ENCODE data around the gene DGKB.

The DGKB gene

GRCh38 chr7:14859267-14859666 is 43.3 kb downstream of the DGKB start:
- DNase-seq (ENCODE audit: low spot score), result no peak

GRCh38 chr7:14858866-14859265 is 43.7 kb downstream of the DGKB start:
- DNase-seq (ENCODE audit: low spot score), result no peak

- DNase-seq (ENCODE audit: low spot score), result no peak
These were observed 44.1 kb downstream of the DGKB start for GRCh38 chr7:14858410-14858809.

GRCh38 chr7:14855033-14855794 is 47.3 kb downstream of the DGKB start:
- no peak for DNase-seq (ENCODE audit: low spot score)

GRCh38 chr7:14854471-14854870 is 48.1 kb downstream of the DGKB start:
- no peak for DNase-seq (ENCODE audit: low spot score)

GRCh38 chr7:14851610-14852009 is 50.9 kb downstream of the DGKB start:
- no peak for DNase-seq (ENCODE audit: low spot score)

- no peak for DNase-seq (ENCODE audit: low spot score)
These were observed 52.5 kb downstream of the DGKB start for GRCh38 chr7:14850039-14850438.

- DNase-seq (ENCODE audit: low spot score), result no peak
These were observed 56.1 kb downstream of the DGKB start for GRCh38 chr7:14846405-14846804.

- DNase-seq (ENCODE audit: low spot score), result no peak
These were observed 58.8 kb downstream of the DGKB start for GRCh38 chr7:14843755-14844154.

GRCh38 chr7:14842523-14842922 is 60.0 kb downstream of the DGKB start:
- DNase-seq (ENCODE audit: low spot score), result no peak

- no peak for DNase-seq (ENCODE audit: low spot score)
These were observed 60.7 kb downstream of the DGKB start for GRCh38 chr7:14841869-14842268.

GRCh38 chr7:14841086-14841485 is 61.5 kb downstream of the DGKB start:
- no peak for DNase-seq (ENCODE audit: low spot score)

- DNase-seq (ENCODE audit: low spot score), result no peak
These were observed 63.2 kb downstream of the DGKB start for GRCh38 chr7:14839307-14839706.

- DNase-seq (ENCODE audit: low spot score), result no peak
These were observed 65.3 kb downstream of the DGKB start for GRCh38 chr7:14837216-14837615.

GRCh38 chr7:14836571-14837189 is 65.9 kb downstream of the DGKB start:
- DNase-seq (ENCODE audit: low spot score), result no peak

GRCh38 chr7:14836006-14836405 is 66.5 kb downstream of the DGKB start:
- DNase-seq (ENCODE audit: low spot score), result no peak

GRCh38 chr7:14835384-14835783 is 67.2 kb downstream of the DGKB start:
- no peak for DNase-seq (ENCODE audit: low spot score)

GRCh38 chr7:14834883-14835282 is 67.7 kb downstream of the DGKB start:
- no peak for DNase-seq (ENCODE audit: low spot score)

GRCh38 chr7:14834456-14834855 is 68.1 kb downstream of the DGKB start:
- DNase-seq (ENCODE audit: low spot score), result no peak

GRCh38 chr7:14833707-14834106 is 68.8 kb downstream of the DGKB start:
- DNase-seq (ENCODE audit: low spot score), result no peak

- DNase-seq (ENCODE audit: low spot score), result no peak
These were observed 74.5 kb downstream of the DGKB start for GRCh38 chr7:14828053-14828452.

GRCh38 chr7:14826426-14826825 is 76.1 kb downstream of the DGKB start:
- no peak for DNase-seq (ENCODE audit: low spot score)

- no peak for DNase-seq (ENCODE audit: low spot score)
These were observed 76.6 kb downstream of the DGKB start for GRCh38 chr7:14825912-14826311.

GRCh38 chr7:14822481-14822854 is 80.1 kb downstream of the DGKB start:
- DNase-seq (ENCODE audit: low spot score), result no peak
